Measurements from ENCODE around the gene SPX.

DNA sequence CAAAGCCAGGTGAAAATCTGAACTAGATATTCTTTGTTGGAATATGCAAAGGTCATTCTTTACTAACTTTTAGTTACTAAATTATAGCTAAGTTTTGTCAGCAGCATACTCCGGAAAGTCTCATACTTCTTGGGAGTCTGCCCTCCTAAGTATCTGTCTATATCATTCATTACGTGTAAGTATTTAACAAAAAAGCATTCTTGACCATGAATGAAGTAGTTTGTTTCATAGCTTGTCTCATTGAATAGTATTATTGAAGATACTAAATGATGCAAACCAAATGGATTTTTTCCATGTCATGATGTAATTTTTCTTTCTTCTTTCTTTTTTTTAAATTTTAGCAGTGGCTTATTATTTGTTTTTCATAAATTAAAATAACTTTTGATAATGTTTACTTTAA is 9.8 kb upstream of the SPX start:
- TF ChIP-seq KDM1A (IDR thresholded peaks at IDR 0.05; ENCODE audit: low read depth) (no peak), POLR2A (IDR thresholded peaks at IDR 0.05; ENCODE audit: low read length) (no peak), MYC (IDR thresholded peaks at IDR 0.05; ENCODE audit: borderline replicate concordance, low read length) (no peak), FOXS1 (CRISPR knock-in tag; IDR thresholded peaks at IDR 0.05) (no peak), RAD21 (conservative IDR thresholded peaks at IDR 0.05 in 1 of 2, IDR thresholded peaks at IDR 0.05 in 1 of 2) (no peak), TP53 (CRISPR knock-in tag; IDR thresholded peaks at IDR 0.05) (no peak)
- TF ChIP-seq, protein P1, sequence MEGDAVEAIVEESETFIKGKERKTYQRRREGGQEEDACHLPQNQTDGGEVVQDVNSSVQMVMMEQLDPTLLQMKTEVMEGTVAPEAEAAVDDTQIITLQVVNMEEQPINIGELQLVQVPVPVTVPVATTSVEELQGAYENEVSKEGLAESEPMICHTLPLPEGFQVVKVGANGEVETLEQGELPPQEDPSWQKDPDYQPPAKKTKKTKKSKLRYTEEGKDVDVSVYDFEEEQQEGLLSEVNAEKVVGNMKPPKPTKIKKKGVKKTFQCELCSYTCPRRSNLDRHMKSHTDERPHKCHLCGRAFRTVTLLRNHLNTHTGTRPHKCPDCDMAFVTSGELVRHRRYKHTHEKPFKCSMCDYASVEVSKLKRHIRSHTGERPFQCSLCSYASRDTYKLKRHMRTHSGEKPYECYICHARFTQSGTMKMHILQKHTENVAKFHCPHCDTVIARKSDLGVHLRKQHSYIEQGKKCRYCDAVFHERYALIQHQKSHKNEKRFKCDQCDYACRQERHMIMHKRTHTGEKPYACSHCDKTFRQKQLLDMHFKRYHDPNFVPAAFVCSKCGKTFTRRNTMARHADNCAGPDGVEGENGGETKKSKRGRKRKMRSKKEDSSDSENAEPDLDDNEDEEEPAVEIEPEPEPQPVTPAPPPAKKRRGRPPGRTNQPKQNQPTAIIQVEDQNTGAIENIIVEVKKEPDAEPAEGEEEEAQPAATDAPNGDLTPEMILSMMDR (IDR thresholded peaks at IDR 0.05), result no peak
